ENCODE measurements around the gene TACC2.

DNA sequence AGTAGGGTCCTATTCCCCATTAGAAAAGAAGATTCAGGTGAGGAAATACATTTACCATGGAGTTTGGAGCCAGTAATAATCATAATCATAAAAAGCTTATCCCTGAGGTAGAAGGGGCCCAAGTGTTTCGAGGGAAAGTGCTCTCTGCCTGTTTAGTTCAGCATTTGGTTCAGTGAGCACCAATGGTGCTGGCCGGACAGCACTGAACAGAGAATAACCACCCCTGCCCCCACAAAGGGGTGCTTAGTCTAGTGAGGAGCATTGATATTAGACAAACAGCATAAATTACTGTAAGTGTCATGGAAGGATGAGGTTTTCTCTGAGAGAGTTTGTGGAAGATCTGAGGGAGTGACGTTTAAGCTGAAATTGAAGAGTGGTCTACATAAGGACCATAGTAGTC is 39.5 kb upstream of the TACC2 start:
- TF ChIP-seq POLR2A (IDR thresholded peaks at IDR 0.05) (no peak), EP300 (IDR thresholded peaks at IDR 0.05) (no peak)
- TF ChIP-seq, protein P1, sequence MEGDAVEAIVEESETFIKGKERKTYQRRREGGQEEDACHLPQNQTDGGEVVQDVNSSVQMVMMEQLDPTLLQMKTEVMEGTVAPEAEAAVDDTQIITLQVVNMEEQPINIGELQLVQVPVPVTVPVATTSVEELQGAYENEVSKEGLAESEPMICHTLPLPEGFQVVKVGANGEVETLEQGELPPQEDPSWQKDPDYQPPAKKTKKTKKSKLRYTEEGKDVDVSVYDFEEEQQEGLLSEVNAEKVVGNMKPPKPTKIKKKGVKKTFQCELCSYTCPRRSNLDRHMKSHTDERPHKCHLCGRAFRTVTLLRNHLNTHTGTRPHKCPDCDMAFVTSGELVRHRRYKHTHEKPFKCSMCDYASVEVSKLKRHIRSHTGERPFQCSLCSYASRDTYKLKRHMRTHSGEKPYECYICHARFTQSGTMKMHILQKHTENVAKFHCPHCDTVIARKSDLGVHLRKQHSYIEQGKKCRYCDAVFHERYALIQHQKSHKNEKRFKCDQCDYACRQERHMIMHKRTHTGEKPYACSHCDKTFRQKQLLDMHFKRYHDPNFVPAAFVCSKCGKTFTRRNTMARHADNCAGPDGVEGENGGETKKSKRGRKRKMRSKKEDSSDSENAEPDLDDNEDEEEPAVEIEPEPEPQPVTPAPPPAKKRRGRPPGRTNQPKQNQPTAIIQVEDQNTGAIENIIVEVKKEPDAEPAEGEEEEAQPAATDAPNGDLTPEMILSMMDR (IDR thresholded peaks at IDR 0.05): no peak

Measured in tibial nerve (tissue), 4 donors.